ENCODE results near the gene UFC1.
"Not testable (repeated sequence)": the region's sequence is repeated elsewhere in the genome, so short reads cannot be mapped to it uniquely, and the experiment has no call there.

UFC1 gene

GRCh38 chr1:161153682-161154337, at the start of gene UFC1:
TSS of gene UFC1 (plus strand) at chr1:161153978. CDS start at chr1:161153998, 20 bp downstream.
- peak; percentile 83 for DNase-seq

- no peak for DNase-seq
These were observed 47.3 kb upstream of the UFC1 start for GRCh38 chr1:161106431-161106830.

- DNase-seq: no peak
These were observed 42.7 kb upstream of the UFC1 start for GRCh38 chr1:161111117-161111516.

GRCh38 chr1:161111527-161111926, 42.3 kb upstream of the UFC1 start:
- no peak for DNase-seq

GRCh38 chr1:161113915-161114314, 39.9 kb upstream of the UFC1 start:
- DNase-seq: no peak

GRCh38 chr1:161114556-161114955, 39.2 kb upstream of the UFC1 start:
- no peak for DNase-seq

GRCh38 chr1:161115132-161115711, 38.6 kb upstream of the UFC1 start:
- no peak for DNase-seq

- not testable (repeated sequence) for DNase-seq
These were observed 37.8 kb upstream of the UFC1 start for GRCh38 chr1:161115961-161116360.

- DNase-seq: peak; percentile 77
These were observed 35.8 kb upstream of the UFC1 start, which contains the start of the genes NIT1 and PFDN2 for GRCh38 chr1:161117759-161118581. TSS of gene NIT1 (plus strand) at chr1:161118105. CDS start at chr1:161118177, 72 bp downstream. TSS of gene PFDN2 (minus strand) at chr1:161118037. CDS start at chr1:161118026, 11 bp downstream.

- DNase-seq: no peak
These were observed 34.5 kb upstream of the UFC1 start for GRCh38 chr1:161119092-161119903.

- no peak for DNase-seq
These were observed 32.6 kb upstream of the UFC1 start for GRCh38 chr1:161121042-161121650.

GRCh38 chr1:161121834-161122233, 31.9 kb upstream of the UFC1 start:
- no peak for DNase-seq

- DNase-seq: no peak
These were observed 30.8 kb upstream of the UFC1 start for GRCh38 chr1:161122967-161123366.

- DNase-seq: no peak
These were observed 26.1 kb upstream of the UFC1 start for GRCh38 chr1:161127649-161128048.

- no peak for DNase-seq
These were observed 25.0 kb upstream of the UFC1 start for GRCh38 chr1:161128591-161129420.

GRCh38 chr1:161130266-161130665, 23.5 kb upstream of the UFC1 start:
- DNase-seq: no peak

GRCh38 chr1:161131523-161132409, 22.0 kb upstream of the UFC1 start:
- DNase-seq: no peak

GRCh38 chr1:161132410-161133219, 21.2 kb upstream of the UFC1 start, which contains the start of gene DEDD:
TSS of gene DEDD (minus strand) at chr1:161132667. CDS start at chr1:161124462, 8,205 bp downstream.
- DNase-seq: peak; percentile 90

GRCh38 chr1:161133220-161133740, 20.5 kb upstream of the UFC1 start:
- no peak for DNase-seq
